Type B pancreatic cell (in vitro differentiated cells): ENCODE data around the gene CEP128. TPM values are rescaled to one million over a fixed set of nuclear protein-coding genes. Genes with fewer than 3 reads are reported as not detected.

Experiments
- DNase-seq: peaks from one replicate; pipeline ENCODE4 v3.0.0; 2021; ENCODE audit warnings: mixed read lengths; ENCODE audit not compliant: unreplicated experiment; ENCODE audit errors: extremely low spot score
- H3K27ac Mint-ChIP-seq: 2 replicates; pipeline ENCODE4 v1.8.0; 2021; ENCODE audit warnings: mild to moderate bottlenecking, mixed read lengths
- H3K27me3 Mint-ChIP-seq: 2 replicates; pipeline ENCODE4 v1.8.0; 2021; ENCODE audit warnings: mixed read lengths
- H3K36me3 Mint-ChIP-seq: 2 replicates; pipeline ENCODE4 v1.8.0; 2021; ENCODE audit warnings: mixed read lengths
- H3K4me1 Mint-ChIP-seq: one replicate; pipeline ENCODE4 v1.8.0; 2021; ENCODE audit warnings: mixed read lengths; ENCODE audit not compliant: unreplicated experiment
- H3K4me3 Mint-ChIP-seq: 2 replicates; pipeline ENCODE4 v1.8.0; 2021; ENCODE audit warnings: mild to moderate bottlenecking, mixed read lengths
- H3K9me3 Mint-ChIP-seq: 2 replicates; pipeline ENCODE4 v1.8.0; 2021; ENCODE audit warnings: mixed read lengths
- CTCF ChIP-seq: fragments of 200-600 bp; sonication (generic); conservative IDR thresholded peaks from 2 replicates; pipeline ENCODE4 v1.5.0; 2021; ENCODE audit warnings: antibody characterized with exemption, mild to moderate bottlenecking
- total RNA-seq: library from RNA; stranded (reverse); gene quantifications from 2 replicates; pipeline ENCODE4 v1.2.1, GENCODE V29; 2021; ENCODE audit warnings: low replicate concordance

Gene CEP128
- total RNA-seq, 1 donor from 2014 or later, result 17.7 TPM

- peaks cover 15% of the 10 kb centered on the region for H3K27me3 Mint-ChIP-seq
- no peak overlapping the region for H3K4me3 Mint-ChIP-seq
- TF ChIP-seq CTCF, result no peak
- no peak overlapping the region for H3K27ac Mint-ChIP-seq
- no peaks in the 10 kb centered on the region for H3K4me1 Mint-ChIP-seq
- DNase-seq, result no peak
- no peaks in the 10 kb centered on the region for H3K9me3 Mint-ChIP-seq
- no peaks in the 10 kb centered on the region for H3K36me3 Mint-ChIP-seq
These were observed 40.1 kb upstream of the CEP128 start for GRCh38 chr14:80981673-80982072.

GRCh38 chr14:80981156-80981555 is 39.6 kb upstream of the CEP128 start:
- Mint-ChIP-seq H3K36me3 (no peaks in the 10 kb centered on the region), H3K27ac (no peak overlapping the region), H3K4me1 (no peaks in the 10 kb centered on the region), H3K27me3 (peaks cover 15% of the 10 kb centered on the region), H3K9me3 (no peaks in the 10 kb centered on the region), H3K4me3 (no peak overlapping the region)
- DNase-seq, result no peak
- no peak for TF ChIP-seq CTCF

- Mint-ChIP-seq H3K27ac (no peak overlapping the region), H3K4me3 (no peak overlapping the region), H3K9me3 (no peaks in the 10 kb centered on the region), H3K27me3 (peaks cover 18% of the 10 kb centered on the region), H3K36me3 (no peaks in the 10 kb centered on the region), H3K4me1 (no peaks in the 10 kb centered on the region)
- TF ChIP-seq CTCF, result no peak
- no peak for DNase-seq
These were observed 38.4 kb upstream of the CEP128 start for GRCh38 chr14:80979951-80980350.

GRCh38 chr14:80978403-80978802 is 36.9 kb upstream of the CEP128 start:
- Mint-ChIP-seq H3K9me3 (no peaks in the 10 kb centered on the region), H3K4me3 (no peak overlapping the region), H3K27ac (no peak overlapping the region), H3K36me3 (no peaks in the 10 kb centered on the region), H3K27me3 (peaks cover 12% of the 10 kb centered on the region), H3K4me1 (no peaks in the 10 kb centered on the region)
- TF ChIP-seq CTCF, result no peak
- no peak for DNase-seq

- no peak for DNase-seq
- Mint-ChIP-seq H3K9me3 (no peaks in the 10 kb centered on the region), H3K4me3 (no peak overlapping the region), H3K27me3 (peaks cover 12% of the 10 kb centered on the region), H3K36me3 (no peaks in the 10 kb centered on the region), H3K4me1 (no peaks in the 10 kb centered on the region), H3K27ac (no peak overlapping the region)
- TF ChIP-seq CTCF, result no peak
These were observed 35.7 kb upstream of the CEP128 start for GRCh38 chr14:80977221-80977620.

GRCh38 chr14:80974679-80975078 is 33.1 kb upstream of the CEP128 start:
- Mint-ChIP-seq H3K4me1 (no peaks in the 10 kb centered on the region), H3K27ac (no peak overlapping the region), H3K4me3 (no peak overlapping the region), H3K36me3 (no peaks in the 10 kb centered on the region), H3K9me3 (no peaks in the 10 kb centered on the region), H3K27me3 (peaks cover 12% of the 10 kb centered on the region)
- TF ChIP-seq CTCF, result no peak
- no peak for DNase-seq
